ENCODE data around the gene ELL2.

Gene ELL2

GRCh38 chr5:95983080-95983479 is 21.4 kb upstream of the ELL2 start:
- no peak for DNase-seq (ENCODE audit: low read depth)

- no peak for DNase-seq (ENCODE audit: low read depth)
Observed at GRCh38 chr5:95976606-95977005, 15.0 kb upstream of the ELL2 start.

DNA sequence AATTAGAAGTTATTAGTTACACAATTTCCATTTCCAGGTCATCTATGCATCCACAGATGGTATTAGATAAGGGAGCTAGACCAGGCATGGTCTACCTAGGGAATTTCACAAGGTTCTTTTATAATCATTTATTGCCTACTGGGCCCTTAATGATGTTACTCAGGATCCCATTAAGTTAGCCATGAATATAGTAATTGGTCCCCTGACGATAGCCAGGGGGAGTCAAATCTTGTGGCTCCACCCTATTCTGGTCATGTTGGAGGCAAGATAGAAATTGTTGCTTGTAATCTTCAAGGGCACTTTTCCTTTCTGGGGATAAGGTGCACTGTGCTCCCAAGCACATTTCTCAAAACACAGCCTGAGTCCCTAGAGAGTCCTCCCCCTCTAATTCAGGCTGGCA is 14.1 kb upstream of the ELL2 start:
- no peak for DNase-seq (ENCODE audit: low read depth)

DNA sequence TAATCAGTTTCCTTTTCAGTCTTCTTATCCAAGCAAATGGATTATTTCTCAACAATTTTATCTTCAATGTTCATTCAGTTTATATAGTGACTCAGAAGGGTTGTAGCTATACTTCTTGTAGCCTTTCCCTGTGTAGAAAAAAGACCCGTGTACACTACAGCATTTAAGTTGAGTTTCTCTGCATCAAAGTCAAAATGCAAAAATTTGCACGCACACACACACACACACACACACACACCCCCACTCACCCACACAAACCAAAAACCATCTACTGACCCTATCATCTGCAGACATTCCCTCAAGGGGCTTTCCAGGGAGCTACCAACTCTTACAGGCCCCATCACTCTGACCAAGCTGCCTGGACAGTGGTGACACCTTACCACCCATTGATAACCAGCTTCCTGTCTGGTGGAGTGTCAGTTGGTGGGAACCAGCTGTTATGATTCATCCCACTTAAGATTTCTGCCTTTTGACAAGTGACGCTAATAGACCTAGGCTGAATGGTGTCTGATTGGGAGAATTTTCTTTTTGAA is 12.2 kb upstream of the ELL2 start:
- DNase-seq (ENCODE audit: low read depth) = no peak

DNA sequence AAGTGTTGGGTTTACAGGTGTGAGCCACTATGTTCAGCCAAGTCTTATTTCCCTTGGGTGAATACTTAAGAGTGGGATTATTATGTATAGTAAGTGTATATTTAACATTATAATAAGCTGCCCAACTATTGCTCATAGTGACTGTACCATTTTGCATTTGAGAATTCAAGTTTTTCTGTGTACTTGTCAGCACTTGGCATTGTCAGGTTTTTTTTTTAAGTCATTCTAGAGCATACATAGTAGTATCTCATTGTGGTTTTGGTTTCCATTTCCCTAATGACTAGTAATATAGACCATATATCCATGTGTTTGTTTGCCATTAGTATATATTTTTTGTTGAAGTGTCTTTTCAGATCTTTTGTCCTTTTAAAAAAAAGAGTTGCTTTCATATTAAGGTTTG is 10.5 kb upstream of the ELL2 start:
- DNase-seq (ENCODE audit: low read depth) = no peak

DNA sequence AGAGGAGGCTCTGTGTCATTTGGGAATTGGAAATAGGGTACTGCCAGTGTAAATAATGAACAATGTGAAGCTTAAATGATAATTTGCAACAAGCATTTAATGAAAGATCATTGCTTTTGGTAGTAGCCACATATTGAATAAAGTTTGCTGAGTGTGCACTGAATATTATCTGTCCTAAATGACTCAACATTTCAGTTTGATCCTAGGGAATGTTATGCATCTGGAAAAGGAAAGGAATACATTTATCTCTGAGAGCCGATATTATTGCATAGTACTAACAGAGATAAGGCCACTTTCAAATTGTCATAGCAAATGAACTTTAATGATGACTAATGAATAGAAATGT is 8.7 kb upstream of the ELL2 start:
- DNase-seq (ENCODE audit: low read depth) = no peak

- DNase-seq (ENCODE audit: low read depth) = no peak
Observed at GRCh38 chr5:95969651-95970358, 8.2 kb upstream of the ELL2 start.

GRCh38 chr5:95969055-95969454 is 7.4 kb upstream of the ELL2 start:
- DNase-seq (ENCODE audit: low read depth) = no peak

DNA sequence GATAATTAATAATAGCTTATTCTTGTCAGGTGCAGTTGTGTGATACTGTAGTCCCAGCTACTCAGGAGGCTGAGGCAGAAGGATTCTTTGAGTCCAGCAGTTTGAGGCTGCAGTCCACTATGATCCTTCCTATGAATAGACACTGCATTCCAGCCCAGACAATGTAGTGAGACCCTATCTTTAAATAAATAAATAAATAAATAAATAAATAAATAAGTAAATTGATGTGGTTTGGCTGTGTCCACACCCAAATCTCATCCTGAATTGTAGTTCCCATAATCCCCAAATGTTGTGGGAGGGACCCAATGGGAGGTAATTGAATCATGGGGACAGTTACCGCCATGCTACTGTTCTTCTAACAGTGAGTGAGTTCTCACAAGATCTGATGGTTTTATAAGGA is 5.6 kb upstream of the ELL2 start:
- no peak for DNase-seq (ENCODE audit: low read depth)

DNA sequence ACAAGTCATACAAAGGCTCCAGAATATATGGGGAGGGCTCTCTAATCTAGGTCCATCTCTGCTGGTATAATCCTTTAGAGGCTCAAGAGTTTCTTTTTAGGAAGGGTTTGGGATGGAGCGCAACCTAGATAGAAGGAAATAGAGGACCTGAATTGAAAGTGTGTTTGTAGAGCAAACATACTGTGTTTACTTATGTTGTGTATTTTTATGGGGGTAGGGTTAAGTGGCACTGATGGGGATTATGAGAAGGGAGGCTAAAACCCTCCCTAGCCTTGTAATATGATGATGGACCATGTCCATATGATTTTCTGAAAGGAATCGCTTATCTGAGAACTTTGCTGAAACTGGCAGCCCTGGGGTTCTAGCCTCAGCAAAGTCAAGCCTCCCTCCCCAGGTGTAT is 4.4 kb upstream of the ELL2 start:
- no peak for DNase-seq (ENCODE audit: low read depth)

DNA sequence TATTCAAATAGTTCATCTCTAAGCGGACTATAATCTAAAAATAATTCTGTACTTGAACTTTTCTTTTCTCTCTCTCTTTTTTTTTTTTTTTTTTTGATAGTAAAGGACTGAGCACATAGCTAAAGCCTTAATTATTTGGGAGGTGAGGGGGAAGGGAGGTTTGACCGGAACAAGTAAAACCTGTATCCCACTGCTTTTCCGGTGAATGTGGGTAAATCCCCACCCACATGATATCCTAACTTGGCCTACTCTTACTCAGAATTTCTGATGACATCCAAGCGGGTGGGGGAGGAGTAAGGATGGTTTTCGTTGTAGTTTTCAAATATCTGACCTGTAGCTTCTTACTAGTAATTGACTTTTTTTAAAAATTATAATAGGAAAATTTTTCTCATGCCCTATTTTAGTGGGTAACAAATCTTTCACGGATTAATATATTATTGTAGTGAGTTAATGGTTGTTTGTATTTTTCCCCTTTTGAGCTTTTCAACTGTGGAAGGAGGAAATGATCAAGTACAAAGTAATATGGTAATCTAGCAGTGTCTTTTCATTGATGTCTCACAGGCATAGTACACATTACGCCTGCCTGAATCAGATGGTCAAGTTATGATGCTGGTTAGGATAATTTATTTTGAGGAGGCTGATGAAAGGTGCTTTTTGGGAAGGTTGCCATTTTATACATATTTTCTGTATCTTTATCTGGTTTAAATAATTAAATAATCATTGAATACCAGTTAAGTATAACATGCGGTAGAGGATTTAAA is 2.2 kb upstream of the ELL2 start:
- DNase-seq (ENCODE audit: low read depth) = no peak

- no peak for DNase-seq (ENCODE audit: low read depth)
Observed at GRCh38 chr5:95962785-95963184, 1.1 kb upstream of the ELL2 start.

GRCh38 chr5:95962475-95962773 is 773 bp upstream of the ELL2 start:
- no peak for DNase-seq (ENCODE audit: low read depth)

DNA sequence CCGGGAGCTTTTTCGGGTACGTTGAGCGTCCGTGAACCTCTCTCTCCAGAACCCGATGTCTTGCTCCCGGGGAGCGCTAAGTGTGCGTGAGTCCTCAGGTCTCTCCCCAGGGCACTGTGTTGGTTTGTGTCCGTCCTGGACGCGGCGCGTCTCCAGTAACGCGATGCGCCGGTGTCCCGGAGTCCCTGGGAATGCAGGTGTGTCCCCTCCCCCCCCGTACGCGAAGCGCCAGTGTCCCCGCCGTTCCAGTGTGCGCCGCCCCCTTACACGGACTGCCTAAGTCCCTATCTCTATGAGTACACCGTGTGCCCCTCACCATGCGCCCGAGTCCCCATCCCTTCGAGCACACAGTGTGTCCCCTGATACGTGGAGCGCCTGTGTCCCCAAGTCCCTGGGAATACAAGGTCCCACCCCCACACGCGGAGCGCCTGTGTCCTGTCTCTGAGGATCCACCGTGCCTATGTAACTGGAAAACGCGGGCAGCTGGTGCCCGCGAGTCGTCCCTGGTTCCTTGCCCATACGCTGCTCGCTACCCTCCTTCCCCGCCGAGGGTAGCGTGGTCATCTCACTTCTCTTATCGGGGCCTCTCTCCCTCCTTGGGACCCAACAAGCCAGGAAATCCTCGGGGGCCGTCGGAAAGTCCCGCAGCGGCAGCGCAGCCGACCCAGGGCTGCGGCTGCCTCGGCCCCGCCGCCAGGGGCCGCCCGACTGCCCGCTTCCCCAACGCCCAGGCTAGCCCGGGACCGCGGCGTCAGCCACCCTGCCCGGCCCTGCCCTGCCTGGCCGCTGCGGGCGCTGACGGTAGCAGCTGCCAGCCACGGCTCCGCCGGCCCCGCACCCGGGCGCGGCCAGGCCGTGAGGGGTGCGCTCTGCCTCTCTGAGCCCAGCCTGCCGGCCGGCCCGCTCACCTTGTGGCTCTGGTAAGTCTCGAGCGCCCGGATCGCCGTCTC is 709 bp downstream of the ELL2 start:
- DNase-seq (ENCODE audit: low read depth) = no peak

DNA sequence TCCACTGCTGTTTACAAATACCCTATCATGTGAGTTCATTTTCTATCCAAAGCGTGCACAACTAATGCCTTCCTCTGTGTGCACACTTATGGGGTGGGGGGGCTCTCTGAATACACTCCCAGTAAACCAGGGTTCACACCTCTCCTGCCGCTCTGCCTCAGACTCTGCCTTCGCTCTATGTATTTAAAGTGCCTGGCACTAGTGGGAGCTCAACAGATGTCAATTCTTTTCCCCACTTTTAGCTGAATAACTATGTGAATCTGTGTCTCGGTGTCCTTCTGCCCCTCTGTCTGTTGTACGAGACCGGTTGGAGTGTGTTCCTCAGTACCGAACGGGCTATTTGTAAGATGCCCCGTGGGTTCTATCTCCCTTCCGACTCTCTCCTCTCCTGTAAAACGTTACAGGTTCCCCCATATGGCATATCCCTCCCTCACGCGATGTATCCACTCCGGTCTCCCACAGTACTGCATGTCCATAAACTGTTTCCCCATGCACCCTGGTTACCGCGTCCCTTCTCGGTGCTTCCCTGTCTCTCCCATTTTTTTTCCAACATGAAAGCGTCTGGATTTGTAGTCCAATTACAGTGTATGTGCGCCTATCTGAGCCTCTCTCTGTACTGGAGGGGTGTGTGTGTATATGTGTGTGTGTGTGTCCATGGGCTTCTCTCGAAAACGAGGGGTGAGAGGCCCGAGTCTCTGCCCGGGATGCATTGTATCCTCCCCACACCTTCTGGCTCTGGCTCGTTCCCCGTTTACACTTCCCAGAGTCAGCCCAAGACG is 1.6 kb downstream of the ELL2 start:
- no peak for DNase-seq (ENCODE audit: low read depth)

GRCh38 chr5:95959051-95959887 is 2.4 kb downstream of the ELL2 start:
- no peak for DNase-seq (ENCODE audit: low read depth)

DNA sequence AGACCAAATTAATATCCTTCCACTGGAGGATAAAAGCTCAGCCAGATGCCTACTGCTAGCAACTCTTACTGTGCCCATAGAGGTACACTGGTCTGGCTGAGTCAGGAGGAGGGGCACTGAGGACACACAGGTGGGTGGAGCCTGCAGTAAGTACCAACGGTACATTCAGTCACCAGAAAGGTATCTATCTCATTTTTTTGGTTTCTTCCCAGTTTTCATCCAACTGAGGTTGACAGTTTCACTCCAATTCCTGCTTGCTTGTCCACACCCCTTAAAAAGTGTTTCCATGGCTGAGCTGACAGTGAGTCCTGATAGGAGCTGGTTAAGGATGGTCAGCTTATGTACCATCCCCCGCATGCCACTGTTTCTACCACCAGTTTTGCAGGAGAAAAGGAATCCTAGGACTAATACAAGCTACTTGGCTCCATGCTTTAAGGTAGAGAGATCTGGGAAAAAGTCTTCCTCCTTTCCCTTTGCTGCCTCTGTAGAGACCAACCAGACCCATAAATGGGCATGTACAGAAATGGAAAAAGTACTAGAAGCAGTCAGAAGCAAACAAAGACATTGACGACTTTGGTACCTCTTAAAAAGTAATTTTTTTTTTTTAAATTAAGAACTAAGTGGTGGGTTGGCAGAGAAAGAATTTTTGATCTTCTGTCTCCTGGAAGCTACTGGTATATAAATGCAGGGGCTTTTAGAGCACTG is 3.2 kb downstream of the ELL2 start:
- peak; percentile 28 for DNase-seq (ENCODE audit: low read depth)

- no peak for DNase-seq (ENCODE audit: low read depth)
Observed at GRCh38 chr5:95957561-95958203, 4.0 kb downstream of the ELL2 start.

GRCh38 chr5:95956900-95957293 is 4.8 kb downstream of the ELL2 start:
- no peak for DNase-seq (ENCODE audit: low read depth)
